ENCODE results near the gene HMX1.

GRCh38 chr4:8832113-8832915, 39.3 kb downstream of the HMX1 start:
- TF ChIP-seq CTCF (conservative IDR thresholded peaks at IDR 0.05; ENCODE audit: low read depth in 2 of 2) (no peak), POLR2AphosphoS5 (IDR thresholded peaks at IDR 0.05; ENCODE audit: low read depth) (no peak), REST (IDR thresholded peaks at IDR 0.05; ENCODE audit: unreplicated experiment) (no peak), EZH2 (IDR thresholded peaks at IDR 0.05; ENCODE audit: low read depth, unreplicated experiment) (no peak), NANOG (IDR thresholded peaks at IDR 0.05; ENCODE audit: borderline replicate concordance) (no peak), CREB1 (CRISPR knock-in tag; IDR thresholded peaks at IDR 0.05; ENCODE audit: low read depth) (no peak), ZNF114 (CRISPR knock-in tag; IDR thresholded peaks at IDR 0.05) (no peak)
